Esophagus muscularis mucosa (tissue), 3 donors: Measurements from ENCODE around the gene PRAMEF2.
"Not testable (repeated sequence)": the region's sequence is repeated elsewhere in the genome, so short reads cannot be mapped to it uniquely, and the experiment has no call there.

Experiments used
- CTCF ChIP-seq, 3 experiments: fragments of 200-600 bp in 2 of 3; fragments of 450-650 bp in 1 of 3; sonication (generic) in 2 of 3; IDR thresholded peaks; one replicate each; pipeline ENCODE4 v1.5.1; 2017 to 2019; ENCODE audit warnings: antibody characterized with exemption in 3 of 3, mild to moderate bottlenecking in 2 of 3, moderate library complexity in 1 of 3
- POLR2A ChIP-seq: fragments of 450-650 bp; IDR thresholded peaks from one replicate; pipeline ENCODE4 v1.6.1; 2017; ENCODE audit warnings: antibody characterized with exemption, moderate library complexity, mild to moderate bottlenecking, low read depth

GRCh38 chr1:12848620-12849019 is 8.3 kb upstream of the PRAMEF2 start, which contains the start of gene HNRNPCL1:
- TF ChIP-seq CTCF (IDR thresholded peaks at IDR 0.05); POLR2A: not testable (repeated sequence)
